LoVo (cell line): ENCODE results near the gene LRRC74A.
A peak's percentile ranks its signal among the peaks of the same experiment; 100 is the strongest.

Experiments
- DNase-seq: peaks from one replicate; pipeline ENCODE4 v3.0.0-alpha.2; 2016; ENCODE audit warnings: low spot score

Gene LRRC74A

GRCh38 chr14:76848879-76849278 is 22.7 kb downstream of the LRRC74A start:
- DNase-seq, result no peak

- DNase-seq, result no peak
These were observed 28.9 kb downstream of the LRRC74A start for GRCh38 chr14:76855066-76855465.

GRCh38 chr14:76856769-76857168 is 30.6 kb downstream of the LRRC74A start:
- DNase-seq, result no peak

GRCh38 chr14:76861574-76862255 is 35.5 kb downstream of the LRRC74A start:
- no peak for DNase-seq

- DNase-seq, result no peak
These were observed 36.5 kb downstream of the LRRC74A start for GRCh38 chr14:76862546-76863282.

GRCh38 chr14:76863724-76864407 is 37.7 kb downstream of the LRRC74A start:
- DNase-seq, result no peak

GRCh38 chr14:76866456-76866855 is 40.2 kb downstream of the LRRC74A start:
- no peak for DNase-seq

- DNase-seq, result no peak
These were observed 41.6 kb downstream of the LRRC74A start for GRCh38 chr14:76867516-76868453.

- no peak for DNase-seq
These were observed 42.4 kb downstream of the LRRC74A start for GRCh38 chr14:76868454-76869170.

GRCh38 chr14:76870166-76870565 is 44.0 kb downstream of the LRRC74A start:
- no peak for DNase-seq

- peak; percentile 54 for DNase-seq
These were observed 46.7 kb downstream of the LRRC74A start for GRCh38 chr14:76872796-76873432.

- DNase-seq, result no peak
These were observed 48.5 kb downstream of the LRRC74A start for GRCh38 chr14:76874734-76875133.

- DNase-seq, result peak; percentile 68
These were observed 49.9 kb downstream of the LRRC74A start for GRCh38 chr14:76876076-76876475.

GRCh38 chr14:76877871-76878270 is 51.7 kb downstream of the LRRC74A start:
- no peak for DNase-seq

- no peak for DNase-seq
These were observed 54.2 kb downstream of the LRRC74A start for GRCh38 chr14:76880449-76880848.

- no peak for DNase-seq
These were observed 55.1 kb downstream of the LRRC74A start for GRCh38 chr14:76881348-76881747.

GRCh38 chr14:76882651-76883050 is 56.4 kb downstream of the LRRC74A start:
- DNase-seq, result no peak

- no peak for DNase-seq
These were observed 57.2 kb downstream of the LRRC74A start for GRCh38 chr14:76883447-76883846.

- no peak for DNase-seq
These were observed 58.2 kb downstream of the LRRC74A start for GRCh38 chr14:76884394-76884793.

GRCh38 chr14:76884853-76885276 is 58.7 kb downstream of the LRRC74A start:
- no peak for DNase-seq

GRCh38 chr14:76887191-76887590 is 61.0 kb downstream of the LRRC74A start:
- DNase-seq, result no peak
